ENCODE results near the gene SEC14L2.
A peak's percentile ranks its signal among the peaks of the same experiment; 100 is the strongest.

SEC14L2 gene

GRCh38 chr22:30371321-30371720 lies 25.5 kb upstream of the SEC14L2 start:
- TF ChIP-seq CTCF (IDR thresholded peaks at IDR 0.05) = no peak
- Histone ChIP-seq H3K27me3 (no peaks in the 10 kb centered on the region), H3K4me3 (ENCODE audit: low read depth in 1 of 2, low read length in 1 of 2) (no peak overlapping the region), H3K27ac (no peak overlapping the region), H3K4me1 (ENCODE audit: control insufficient read depth in 1 of 2, insufficient read depth in 1 of 2, low read depth in 1 of 2, low read length in 1 of 2) (peaks cover 23 to 28% of the 10 kb centered on the region in 2 experiments), H3K36me3 (no peaks in the 10 kb centered on the region), H3K9me3 (no peaks in the 10 kb centered on the region)

GRCh38 chr22:30371981-30372380 lies 24.8 kb upstream of the SEC14L2 start:
- no peaks in the 10 kb centered on the region for H3K27me3 ChIP-seq
- H3K9me3 ChIP-seq = no peaks in the 10 kb centered on the region
- H3K36me3 ChIP-seq = peaks cover 1% of the 10 kb centered on the region
- H3K4me1 ChIP-seq (ENCODE audit: control insufficient read depth in 1 of 2, insufficient read depth in 1 of 2, low read depth in 1 of 2, low read length in 1 of 2) = peaks cover 23 to 28% of the 10 kb centered on the region in 2 experiments
- no peak overlapping the region for H3K4me3 ChIP-seq (ENCODE audit: low read depth in 1 of 2, low read length in 1 of 2)
- peak overlapping the region; percentile 90 for H3K27ac ChIP-seq
- TF ChIP-seq CTCF (IDR thresholded peaks at IDR 0.05) = no peak

- TF ChIP-seq CTCF (IDR thresholded peaks at IDR 0.05) = no peak
- Histone ChIP-seq H3K27ac (peak overlapping the region; percentile 90), H3K4me1 (ENCODE audit: control insufficient read depth in 1 of 2, insufficient read depth in 1 of 2, low read depth in 1 of 2, low read length in 1 of 2) (peaks cover 23 to 28% of the 10 kb centered on the region in 2 experiments), H3K27me3 (no peaks in the 10 kb centered on the region), H3K36me3 (peaks cover 11% of the 10 kb centered on the region), H3K4me3 (ENCODE audit: low read depth in 1 of 2, low read length in 1 of 2) (peak overlapping the region; percentile 2 to 50), H3K9me3 (no peaks in the 10 kb centered on the region)
Observed at GRCh38 chr22:30372915-30373314, 23.9 kb upstream of the SEC14L2 start.

- H3K27ac ChIP-seq = peak overlapping the region; percentile 90
- no peaks in the 10 kb centered on the region for H3K27me3 ChIP-seq
- peaks cover 13% of the 10 kb centered on the region for H3K36me3 ChIP-seq
- peaks cover 23 to 28% of the 10 kb centered on the region in 2 experiments for H3K4me1 ChIP-seq (ENCODE audit: control insufficient read depth in 1 of 2, insufficient read depth in 1 of 2, low read depth in 1 of 2, low read length in 1 of 2)
- TF ChIP-seq CTCF (IDR thresholded peaks at IDR 0.05) = no peak
- no peaks in the 10 kb centered on the region for H3K9me3 ChIP-seq
- peak overlapping the region; percentile 2 to 50 for H3K4me3 ChIP-seq (ENCODE audit: low read depth in 1 of 2, low read length in 1 of 2)
Observed at GRCh38 chr22:30373331-30374325, 23.2 kb upstream of the SEC14L2 start.

GRCh38 chr22:30375312-30375849 lies 21.4 kb upstream of the SEC14L2 start:
- Histone ChIP-seq H3K27me3 (no peaks in the 10 kb centered on the region), H3K4me3 (ENCODE audit: low read depth in 1 of 2, low read length in 1 of 2) (no peak overlapping the region), H3K9me3 (no peaks in the 10 kb centered on the region), H3K4me1 (ENCODE audit: control insufficient read depth in 1 of 2, insufficient read depth in 1 of 2, low read depth in 1 of 2, low read length in 1 of 2) (peaks cover 23 to 28% of the 10 kb centered on the region in 2 experiments), H3K36me3 (peaks cover 28% of the 10 kb centered on the region), H3K27ac (no peak overlapping the region)
- TF ChIP-seq CTCF (IDR thresholded peaks at IDR 0.05) = no peak
